GM12874 (cell line): Measurements from ENCODE around the gene NHP2.

ENCODE experiments used
- TF ChIP-seq, protein P1 (sequence below): IDR thresholded peaks from 2 replicates; pipeline ENCODE4 v1.5.1; 2011; ENCODE audit warnings: low read depth, mild to moderate bottlenecking, control low read depth, low read length, moderate library complexity; ENCODE audit not compliant: insufficient read depth

The NHP2 gene

DNA sequence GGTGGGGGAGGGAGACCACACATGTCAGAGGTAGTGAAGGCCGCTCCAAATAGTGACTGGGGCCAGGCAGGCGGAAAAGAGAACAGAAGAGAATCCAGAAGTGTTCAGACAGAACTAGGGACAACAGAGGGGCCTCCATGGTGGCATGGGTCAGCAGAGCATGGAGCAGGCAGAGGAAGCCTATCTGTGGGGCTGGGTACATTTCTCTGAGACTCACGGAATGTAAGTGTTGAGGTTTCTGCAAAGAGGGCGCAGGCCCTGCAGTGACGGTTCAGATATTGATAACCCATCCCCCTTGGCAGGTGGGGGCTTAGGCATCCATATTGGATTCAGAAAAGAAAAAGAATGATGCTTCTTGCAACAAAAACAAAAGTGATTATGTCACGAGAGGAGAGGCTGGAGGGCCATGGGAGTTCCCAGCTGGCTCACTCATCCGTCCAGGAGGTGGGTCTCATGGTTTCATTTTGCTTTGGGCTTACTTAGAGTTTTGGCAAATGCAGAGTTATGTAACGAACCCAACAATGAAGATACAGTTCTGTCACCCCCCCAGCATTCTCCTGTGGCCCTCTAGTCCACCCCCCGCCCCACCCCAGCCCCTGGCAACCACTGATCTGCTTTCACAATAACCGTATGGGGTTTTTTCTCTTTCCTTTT is 28.3 kb downstream of the NHP2 start:
- TF ChIP-seq, protein P1, sequence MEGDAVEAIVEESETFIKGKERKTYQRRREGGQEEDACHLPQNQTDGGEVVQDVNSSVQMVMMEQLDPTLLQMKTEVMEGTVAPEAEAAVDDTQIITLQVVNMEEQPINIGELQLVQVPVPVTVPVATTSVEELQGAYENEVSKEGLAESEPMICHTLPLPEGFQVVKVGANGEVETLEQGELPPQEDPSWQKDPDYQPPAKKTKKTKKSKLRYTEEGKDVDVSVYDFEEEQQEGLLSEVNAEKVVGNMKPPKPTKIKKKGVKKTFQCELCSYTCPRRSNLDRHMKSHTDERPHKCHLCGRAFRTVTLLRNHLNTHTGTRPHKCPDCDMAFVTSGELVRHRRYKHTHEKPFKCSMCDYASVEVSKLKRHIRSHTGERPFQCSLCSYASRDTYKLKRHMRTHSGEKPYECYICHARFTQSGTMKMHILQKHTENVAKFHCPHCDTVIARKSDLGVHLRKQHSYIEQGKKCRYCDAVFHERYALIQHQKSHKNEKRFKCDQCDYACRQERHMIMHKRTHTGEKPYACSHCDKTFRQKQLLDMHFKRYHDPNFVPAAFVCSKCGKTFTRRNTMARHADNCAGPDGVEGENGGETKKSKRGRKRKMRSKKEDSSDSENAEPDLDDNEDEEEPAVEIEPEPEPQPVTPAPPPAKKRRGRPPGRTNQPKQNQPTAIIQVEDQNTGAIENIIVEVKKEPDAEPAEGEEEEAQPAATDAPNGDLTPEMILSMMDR: no peak

DNA sequence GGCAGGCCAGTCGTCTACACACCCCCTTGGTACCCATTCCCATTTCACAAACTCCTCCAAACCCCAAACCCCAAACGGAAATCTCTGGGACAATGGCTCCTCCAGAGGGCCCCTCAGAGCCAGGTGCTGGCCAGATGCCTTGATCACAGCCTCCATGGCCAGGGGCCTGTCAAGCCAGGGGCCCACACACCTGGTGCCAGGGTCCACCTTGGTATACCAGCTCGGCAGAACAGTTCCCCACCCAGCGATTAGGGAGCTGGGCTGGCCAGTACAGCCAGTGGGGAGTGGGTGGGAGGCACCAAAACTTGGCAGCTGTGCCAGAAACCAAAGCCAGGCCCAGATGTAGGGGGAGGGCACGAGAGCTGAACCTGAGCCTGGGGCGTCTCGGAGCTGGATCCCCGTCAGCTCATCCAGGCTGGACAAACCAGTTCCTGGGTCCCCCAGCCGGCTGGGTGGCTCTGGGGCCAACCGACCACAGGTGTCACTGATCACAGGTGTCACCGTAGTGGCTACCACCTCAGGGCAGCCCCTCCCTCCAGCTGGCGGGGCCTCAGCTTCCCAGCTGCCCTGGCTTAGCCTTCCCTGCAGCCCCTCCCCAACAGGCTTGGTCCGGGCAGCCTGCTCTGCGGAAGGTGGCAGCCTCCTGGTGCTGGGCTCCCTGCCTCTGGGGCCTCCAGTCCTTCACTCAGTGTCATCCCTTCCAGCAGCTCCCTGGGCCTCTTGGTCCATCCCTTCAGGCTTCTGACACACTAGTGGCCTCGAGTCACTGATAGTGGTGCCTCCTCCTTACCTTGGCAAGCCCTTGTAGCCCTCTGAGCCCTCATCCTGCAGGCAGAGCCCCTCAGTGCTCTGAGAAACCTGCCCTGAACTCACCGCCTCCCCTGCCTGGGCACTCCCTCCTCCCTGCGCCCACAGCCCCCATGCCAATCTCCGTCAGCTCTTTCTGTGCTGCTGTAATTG is 29.4 kb downstream of the NHP2 start:
- TF ChIP-seq, protein P1: no peak

DNA sequence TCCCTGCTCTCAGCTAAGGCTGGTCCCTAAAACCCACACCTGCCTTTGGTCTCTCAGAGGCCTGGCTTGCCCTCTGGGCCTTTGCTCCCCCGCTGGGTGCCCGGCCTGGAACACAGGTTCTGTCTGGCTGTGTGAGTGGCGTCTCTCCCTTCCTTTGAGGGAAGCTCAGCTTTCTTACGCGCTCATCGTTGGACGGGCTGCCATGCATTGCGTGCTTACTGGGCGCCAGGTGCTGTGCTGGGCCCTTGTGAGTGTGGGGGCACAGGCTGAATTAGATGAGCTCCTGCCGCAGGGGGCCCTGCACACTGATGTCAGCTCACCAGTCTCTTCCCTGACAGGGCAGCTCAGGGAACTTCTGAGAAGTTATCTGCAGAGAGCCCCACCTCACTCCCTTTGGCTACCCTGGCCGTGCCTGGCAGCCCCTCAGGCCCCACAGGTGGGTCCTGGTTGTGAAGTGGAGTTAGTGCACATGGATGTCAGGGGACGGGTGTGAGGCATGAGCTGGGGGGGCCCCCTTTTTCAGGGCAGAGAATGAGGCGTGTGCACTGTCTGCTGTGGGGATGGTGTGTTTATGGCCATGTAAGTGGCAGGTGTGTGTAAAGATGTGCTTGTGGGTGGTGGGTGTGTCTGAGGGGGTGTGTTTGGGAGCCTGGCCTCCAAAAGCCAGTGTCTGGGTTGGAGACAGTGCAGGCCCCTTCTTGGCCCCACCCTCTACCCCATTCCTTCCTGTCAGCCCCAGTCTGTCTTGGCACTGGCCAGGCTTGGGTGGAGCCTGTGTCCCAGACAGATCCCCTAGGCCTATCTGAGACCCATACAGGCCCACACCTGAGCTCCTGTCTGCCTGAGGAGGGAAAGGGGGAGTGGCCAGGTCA is 30.4 kb downstream of the NHP2 start:
- TF ChIP-seq, protein P1: no peak

DNA sequence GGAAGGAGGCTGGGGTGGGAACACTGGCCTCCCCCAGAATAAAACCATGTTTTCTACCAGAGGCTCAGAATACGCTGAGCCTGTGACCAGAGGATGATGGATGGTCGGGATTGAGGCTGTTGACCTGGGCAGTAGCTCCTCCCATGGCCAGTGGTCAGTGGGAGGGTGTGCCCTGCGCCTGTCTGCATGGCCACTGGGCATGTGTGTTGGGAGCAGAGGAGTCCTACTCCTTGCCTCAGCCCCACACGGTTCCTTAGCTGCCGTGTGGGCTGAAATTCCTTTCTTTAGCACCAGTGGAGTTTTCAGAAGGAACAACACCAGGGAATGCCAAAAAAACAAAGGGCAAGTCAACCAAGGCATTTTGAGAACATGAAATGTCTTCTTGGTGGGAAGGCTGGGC is 31.3 kb downstream of the NHP2 start:
- TF ChIP-seq, protein P1: no peak

DNA sequence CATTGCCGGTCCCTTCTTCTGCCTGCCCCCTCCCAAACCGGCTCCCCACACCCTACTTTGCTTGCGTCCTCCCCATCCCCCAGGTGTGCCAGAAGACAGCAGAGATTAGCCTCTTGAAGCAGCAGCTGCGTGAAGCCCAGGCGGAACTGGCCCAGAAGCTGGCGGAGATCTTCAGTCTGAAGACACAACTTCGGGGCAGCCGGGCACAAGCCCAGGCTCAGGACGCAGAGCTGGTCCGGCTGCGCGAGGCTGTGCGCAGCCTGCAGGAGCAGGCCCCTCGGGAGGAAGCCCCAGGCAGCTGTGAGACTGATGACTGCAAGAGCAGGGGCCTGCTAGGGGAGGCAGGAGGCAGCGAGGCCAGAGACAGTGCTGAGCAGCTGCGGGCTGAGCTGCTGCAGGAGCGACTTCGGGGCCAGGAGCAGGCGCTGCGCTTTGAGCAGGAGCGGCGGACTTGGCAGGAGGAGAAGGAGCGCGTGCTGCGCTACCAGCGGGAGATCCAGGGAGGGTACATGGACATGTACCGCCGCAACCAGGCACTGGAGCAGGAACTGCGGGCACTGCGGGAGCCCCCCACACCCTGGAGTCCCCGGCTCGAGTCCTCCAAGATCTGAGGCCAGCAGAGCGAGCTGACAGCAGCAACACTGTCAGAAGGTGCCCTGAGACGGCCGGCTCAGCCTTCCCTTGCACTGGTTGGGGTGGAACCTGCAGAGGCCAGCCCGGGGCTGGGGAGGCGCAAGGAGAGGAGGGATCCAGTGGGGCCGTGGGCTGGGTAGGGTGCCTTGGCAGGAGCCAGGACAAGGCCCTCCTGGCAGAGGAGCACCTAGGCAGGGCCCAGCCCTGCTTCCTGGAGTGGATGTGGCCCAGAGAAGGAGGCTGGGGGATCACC is 32.1 kb downstream of the NHP2 start:
- TF ChIP-seq, protein P1: no peak

DNA sequence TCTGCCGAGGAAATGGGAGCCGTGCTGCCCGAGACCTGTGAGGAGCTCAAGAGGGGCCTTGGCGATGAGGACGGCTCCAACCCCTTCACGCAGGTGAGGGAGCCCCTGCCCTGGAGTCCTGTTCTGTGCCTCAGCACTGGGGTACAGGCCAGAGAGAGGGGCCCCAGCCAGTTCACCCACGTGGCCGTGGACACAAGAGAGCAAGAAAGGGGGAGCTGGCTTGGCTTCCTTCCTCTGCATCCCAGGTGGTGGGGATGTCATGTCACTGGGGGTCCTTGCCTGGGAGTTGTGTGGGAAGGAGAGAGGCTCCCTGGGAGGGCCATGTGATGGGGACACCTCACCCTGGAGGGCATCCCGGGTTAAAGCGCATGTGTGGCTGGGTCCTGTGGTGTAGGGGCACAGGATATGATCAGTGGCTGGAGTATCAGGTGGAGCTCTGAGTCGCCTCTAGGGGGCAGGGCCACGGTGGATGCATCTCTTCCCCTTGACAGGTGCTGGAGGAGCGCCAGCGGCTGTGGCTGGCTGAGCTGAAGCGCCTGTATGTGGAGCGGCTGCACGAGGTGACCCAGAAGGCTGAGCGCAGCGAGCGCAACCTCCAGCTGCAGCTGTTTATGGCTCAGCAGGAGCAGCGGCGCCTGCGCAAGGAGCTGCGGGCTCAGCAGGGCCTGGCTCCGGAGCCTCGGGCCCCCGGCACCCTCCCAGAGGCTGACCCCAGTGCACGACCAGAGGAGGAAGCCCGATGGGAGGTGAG is 32.9 kb downstream of the NHP2 start:
- TF ChIP-seq, protein P1: peak; percentile 93
